ENCODE data around the gene DPEP2. TPM values are rescaled to one million over a fixed set of nuclear protein-coding genes. Genes with fewer than 3 reads are reported as not detected.

DPEP2 gene
- total and polyA plus RNA-seq, 10 of the 15 experiments (the other 5 are each of a cell fraction or from before 2014, with no cell fraction given), result 0.04 to 4.0 (median 2.1) TPM

- TF ChIP-seq HSF1 (IDR thresholded peaks at IDR 0.05; ENCODE audit: low read depth, low read length) (no peak), IKZF1 (conservative IDR thresholded peaks at IDR 0.05) (peak; percentile 77), ZBED1 (IDR thresholded peaks at IDR 0.05; ENCODE audit: borderline replicate concordance) (no peak), DPF2 (IDR thresholded peaks at IDR 0.05) (peak; percentile 44; the same call in 1 of the 2 replicates), TBL1XR1 (IDR thresholded peaks at IDR 0.05; ENCODE audit: low read depth, low read length) (peak; percentile 78; the same call in 1 of the 2 replicates), ZNF24 (IDR thresholded peaks at IDR 0.05) (no peak), IKZF2 (IDR thresholded peaks at IDR 0.05) (peak; percentile 38 to 45; a peak in 1 of 4 replicates), E4F1 (IDR thresholded peaks at IDR 0.05; ENCODE audit: borderline replicate concordance, partially characterized antibody) (no peak), JUNB (IDR thresholded peaks at IDR 0.05) (no peak), SMAD1 (IDR thresholded peaks at IDR 0.05; ENCODE audit: low read depth, partially characterized antibody) (no peak), MTA2 (IDR thresholded peaks at IDR 0.05; ENCODE audit: low read depth) (no peak), NFIC (IDR thresholded peaks at IDR 0.05; ENCODE audit: low read depth, low read length) (no peak), ELK1 (IDR thresholded peaks at IDR 0.05; ENCODE audit: low read depth, low read length) (no peak), ZBTB4 (CRISPR knock-in tag; IDR thresholded peaks at IDR 0.05) (no peak), WRNIP1 (IDR thresholded peaks at IDR 0.05; ENCODE audit: borderline replicate concordance, low read depth, low read length) (no peak), CTCF (IDR thresholded peaks at IDR 0.05 in 2 of 3, conservative IDR thresholded peaks at IDR 0.05 in 1 of 3; ENCODE audit: control insufficient read depth in 2 of 3, extremely low read depth in 1 of 3, insufficient read depth in 1 of 3, low read depth in 3 of 3, low read length in 3 of 3) (peak; percentile 92 to 95 (median 94)), SREBF1 (IDR thresholded peaks at IDR 0.05; ENCODE audit: low read length) (no peak), ZSCAN29 (IDR thresholded peaks at IDR 0.05) (0 out of 2 replicates have a peak, but pooled peaks have one; percentile 20)
These were observed 5.9 kb downstream of the DPEP2 start (continued) for GRCh38 chr16:67993207-67994039.

All from GM12878 (cell line).